HG03139 (cell line): ENCODE results near the gene FNDC4.

Source experiments
- ATAC-seq: cut with Tn5 transposase; IDR thresholded peaks from one replicate; pipeline ENCODE4 v1.9.1; 2021; ENCODE audit not compliant: unreplicated experiment

FNDC4 gene

DNA sequence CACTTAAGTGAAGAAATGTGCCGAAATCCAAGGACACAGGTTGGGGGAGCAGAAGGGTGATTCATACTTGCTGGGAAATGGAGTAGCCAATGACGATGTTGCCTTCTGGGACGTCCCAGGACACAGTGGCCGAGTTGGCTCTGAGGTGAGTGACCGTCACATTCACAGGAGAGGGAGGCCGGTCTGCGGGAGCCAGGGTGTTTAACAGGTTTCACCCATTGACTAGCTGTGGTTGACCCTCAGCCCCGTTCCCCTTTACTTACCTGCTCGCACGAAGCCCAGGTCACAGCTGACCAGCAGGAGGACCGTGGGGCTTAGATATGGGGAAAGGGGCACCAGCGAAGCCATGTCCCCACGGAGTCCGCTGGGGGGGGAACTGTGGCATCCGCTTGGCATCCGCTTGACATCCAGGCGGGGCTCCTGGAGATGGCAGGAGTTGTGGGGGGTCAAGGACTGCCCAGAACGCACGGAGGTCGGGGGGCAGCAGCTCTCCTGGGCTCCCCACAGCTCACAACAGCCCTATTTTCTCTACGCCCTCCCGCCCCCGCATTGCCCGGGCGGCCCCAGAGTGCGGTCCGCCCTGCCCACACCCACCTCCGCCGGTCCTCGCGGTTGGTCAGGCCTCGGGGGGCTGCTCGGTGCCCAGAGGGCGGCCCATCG lies 586 bp downstream of the FNDC4 start:
- no peak for ATAC-seq

GRCh38 chr2:27493948-27494283 lies 1.1 kb downstream of the FNDC4 start:
- ATAC-seq, result no peak

DNA sequence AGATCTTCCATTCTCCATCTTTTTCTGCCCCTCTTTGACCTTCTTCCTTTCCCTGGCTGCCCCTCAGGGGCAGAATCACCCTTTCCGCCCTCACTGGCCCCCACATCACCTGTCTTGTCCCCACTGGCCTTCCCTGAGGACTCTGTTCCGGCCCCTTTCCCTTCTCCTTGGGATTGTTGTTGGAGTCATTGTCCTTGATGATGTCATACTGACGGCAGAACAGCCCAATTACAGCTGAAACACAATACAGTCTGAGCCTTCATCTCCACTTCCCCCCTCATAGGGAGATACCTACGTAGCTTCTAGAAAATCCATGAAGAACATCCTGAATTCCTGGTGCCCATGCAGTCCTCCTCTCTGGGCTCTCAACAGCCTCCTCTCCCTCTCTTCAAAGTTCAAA lies 2.4 kb downstream of the FNDC4 start:
- ATAC-seq, result no peak

DNA sequence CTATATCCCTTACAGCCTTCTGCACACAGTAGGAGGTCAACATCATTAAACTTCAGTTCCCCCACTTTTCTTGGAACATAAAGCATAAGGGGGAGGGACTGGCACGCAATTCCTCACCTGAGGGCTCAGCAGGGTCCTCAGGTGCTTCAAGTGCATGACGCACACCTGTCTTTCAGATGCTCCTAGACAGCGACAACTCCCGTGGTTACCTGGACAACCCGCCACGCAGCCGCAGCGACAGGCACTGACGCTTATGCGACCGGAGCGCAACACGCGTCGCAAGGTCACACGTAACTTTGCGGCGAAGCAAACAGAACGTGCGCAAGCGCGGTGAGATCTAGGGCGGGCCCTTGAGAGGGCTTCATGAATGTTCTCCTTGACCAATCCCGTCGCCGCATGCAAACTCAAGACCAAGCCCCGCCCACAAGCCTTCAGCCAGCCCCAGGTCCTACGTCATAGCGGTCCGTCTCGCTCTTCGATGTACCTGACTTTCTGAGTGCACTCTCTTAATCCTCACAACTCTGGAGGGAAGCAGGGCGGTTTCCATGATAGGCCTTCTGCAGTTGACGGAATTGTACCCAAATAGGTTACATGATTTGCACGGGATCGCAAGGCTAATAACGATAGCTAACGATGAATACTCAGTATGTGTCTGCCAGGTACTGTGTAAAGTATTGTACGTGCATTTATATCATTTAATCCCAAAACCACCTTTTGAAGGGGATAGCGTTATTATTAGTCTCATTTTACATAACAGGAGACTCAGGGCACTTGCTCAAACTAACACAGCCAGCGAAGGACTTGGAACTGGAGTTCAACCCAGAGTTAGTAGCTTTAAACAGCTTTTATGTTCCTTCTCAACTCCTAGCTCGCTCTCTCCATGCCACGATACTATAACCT lies 5.3 kb downstream of the FNDC4 start, which contains the start of gene IFT172:
TSS of gene IFT172 (minus strand) at position 246 of the 900 bp plus-strand sequence. CDS start at position 156, 90 bp downstream.
- peak; percentile 94 for ATAC-seq

GRCh38 chr2:27489118-27489497 lies 5.9 kb downstream of the FNDC4 start:
- peak; percentile 3 for ATAC-seq

DNA sequence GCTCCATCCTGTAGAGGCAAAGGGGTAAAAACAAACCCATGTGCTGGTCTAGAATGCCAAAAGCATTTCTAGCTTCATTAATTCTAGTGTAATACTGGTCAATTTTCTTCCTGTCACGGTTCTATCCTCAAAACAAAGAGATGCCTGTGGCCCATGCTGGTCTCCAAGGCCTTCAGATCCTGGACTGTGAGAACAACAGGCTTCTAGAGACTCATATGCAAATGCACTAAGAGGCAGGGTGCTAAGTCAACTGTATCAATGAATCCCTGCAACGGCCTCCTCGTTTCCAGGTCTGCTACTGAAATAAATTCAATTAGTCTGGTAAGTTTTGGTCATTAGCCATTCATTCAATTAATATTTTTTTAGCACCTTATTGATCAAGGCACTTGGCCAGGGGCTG lies 9.5 kb downstream of the FNDC4 start:
- ATAC-seq, result no peak

GRCh38 chr2:27471961-27472360 lies 23.0 kb downstream of the FNDC4 start:
- ATAC-seq, result no peak

- no peak for ATAC-seq
Observed at GRCh38 chr2:27464443-27464842, 30.6 kb downstream of the FNDC4 start.

DNA sequence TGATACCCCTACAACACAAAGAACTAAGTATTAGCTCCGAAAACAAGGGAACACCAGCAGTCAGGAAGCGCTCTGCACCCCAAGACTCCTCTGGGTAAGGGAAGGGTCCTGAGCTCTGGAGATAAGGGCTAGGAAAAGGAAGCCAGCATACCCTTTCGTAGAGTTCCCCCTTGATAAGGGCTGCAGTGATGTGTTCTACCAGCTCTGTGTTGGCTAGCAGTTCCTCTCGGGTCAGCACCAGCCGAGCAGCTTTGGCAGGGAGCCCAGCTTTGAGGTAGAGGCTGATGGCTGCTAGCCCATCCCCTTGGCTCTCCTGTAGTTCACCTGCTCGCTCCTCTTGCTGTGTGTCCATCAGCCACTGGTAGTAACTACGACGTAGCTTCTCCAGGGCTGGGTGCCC lies 33.9 kb downstream of the FNDC4 start:
- no peak for ATAC-seq

- ATAC-seq, result no peak
Observed at GRCh38 chr2:27453968-27454367, 41.0 kb downstream of the FNDC4 start.

- no peak for ATAC-seq
Observed at GRCh38 chr2:27451095-27451494, 43.9 kb downstream of the FNDC4 start.

DNA sequence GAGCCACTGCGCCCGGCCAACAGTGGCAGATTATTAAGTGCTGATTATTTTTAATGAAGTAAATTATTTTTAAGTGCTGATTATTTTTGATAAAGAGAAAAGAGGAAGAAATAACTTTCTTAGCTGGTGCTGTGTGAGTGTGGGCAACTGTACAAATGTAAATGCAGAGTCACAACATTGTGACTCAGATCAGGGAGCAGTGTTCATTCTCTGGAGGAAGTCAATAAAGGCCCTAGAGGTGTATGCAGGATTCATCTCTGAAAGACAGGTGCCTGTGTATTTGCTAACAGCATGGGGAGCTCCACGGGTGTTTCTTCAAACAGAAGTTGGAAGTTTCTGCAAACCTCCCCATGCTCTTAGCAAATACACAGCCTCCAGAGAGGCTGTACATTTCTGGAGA lies 46.6 kb downstream of the FNDC4 start:
- ATAC-seq, result no peak

DNA sequence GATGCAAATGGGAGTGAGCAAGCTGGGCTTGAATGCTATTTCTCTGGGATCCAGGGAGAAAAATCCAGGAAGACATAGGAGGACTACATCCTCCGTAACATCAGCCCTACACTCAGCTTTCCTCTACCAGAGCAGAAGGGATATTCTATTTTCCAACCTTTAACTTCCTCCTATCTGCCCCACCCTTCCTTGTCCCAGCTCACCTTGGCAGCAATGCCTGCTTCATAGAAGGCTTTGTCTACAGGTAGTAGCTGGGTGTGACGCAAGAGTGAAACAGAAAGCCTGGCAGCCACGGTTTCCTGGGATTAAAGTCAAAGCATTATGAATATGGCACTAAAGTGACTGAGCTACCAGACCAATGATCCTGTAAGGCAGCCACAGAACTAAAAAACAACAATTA lies 48.9 kb downstream of the FNDC4 start:
- no peak for ATAC-seq

DNA sequence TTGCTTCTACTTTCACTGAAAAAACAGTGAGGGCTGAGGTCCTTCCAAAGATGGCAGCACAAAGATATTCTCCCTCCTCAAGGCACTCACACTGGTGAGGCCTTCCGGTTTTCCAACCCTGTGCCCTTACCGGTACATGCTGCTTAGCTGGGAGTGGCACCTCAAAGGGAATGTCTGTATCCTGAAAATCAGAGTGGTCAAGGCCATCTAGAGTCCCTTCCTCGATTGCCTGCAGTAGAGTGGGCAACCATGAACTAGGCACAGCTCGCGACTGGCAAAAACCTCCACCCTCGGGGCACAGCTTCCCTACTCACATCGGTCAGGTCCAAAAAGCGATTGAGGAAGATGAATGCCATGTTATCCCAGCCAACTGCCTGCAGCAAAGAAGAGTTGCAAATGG lies 49.4 kb downstream of the FNDC4 start:
- no peak for ATAC-seq

DNA sequence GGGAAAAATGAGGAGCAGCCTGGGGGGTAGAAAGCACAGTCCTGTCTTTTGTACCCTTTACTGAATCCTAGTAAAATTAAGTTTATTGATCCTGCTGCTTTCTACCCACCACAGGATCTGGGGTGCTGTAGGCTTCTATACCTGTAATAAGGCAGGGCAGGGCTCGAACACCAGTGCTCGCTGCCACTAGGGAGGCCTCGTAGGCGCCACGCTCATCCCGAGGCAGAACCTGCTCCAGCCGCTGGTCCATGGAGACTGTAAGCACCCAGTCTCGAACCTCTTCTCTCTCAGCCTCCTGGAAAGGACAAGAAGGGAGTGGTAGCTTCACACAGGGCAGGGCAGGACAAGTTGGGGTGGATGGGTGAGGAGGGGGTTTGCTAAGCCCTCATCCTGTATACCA lies 49.8 kb downstream of the FNDC4 start:
- ATAC-seq, result no peak

DNA sequence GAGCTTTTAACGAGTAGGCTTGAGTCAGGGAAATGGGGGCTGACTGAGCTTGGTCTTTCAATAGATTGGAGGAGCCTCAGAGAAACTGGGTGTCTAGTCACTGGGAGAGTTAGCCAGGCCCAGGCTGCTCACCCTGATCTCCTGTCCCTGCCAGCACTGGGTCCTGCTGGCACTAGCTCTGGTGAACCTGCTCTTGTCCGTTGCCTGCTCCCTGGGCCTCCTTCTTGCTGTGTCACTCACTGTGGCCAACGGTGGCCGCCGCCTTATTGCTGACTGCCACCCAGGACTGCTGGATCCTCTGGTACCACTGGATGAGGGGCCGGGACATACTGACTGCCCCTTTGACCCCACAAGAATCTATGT lies 52.1 kb downstream of the FNDC4 start:
- ATAC-seq, result no peak

DNA sequence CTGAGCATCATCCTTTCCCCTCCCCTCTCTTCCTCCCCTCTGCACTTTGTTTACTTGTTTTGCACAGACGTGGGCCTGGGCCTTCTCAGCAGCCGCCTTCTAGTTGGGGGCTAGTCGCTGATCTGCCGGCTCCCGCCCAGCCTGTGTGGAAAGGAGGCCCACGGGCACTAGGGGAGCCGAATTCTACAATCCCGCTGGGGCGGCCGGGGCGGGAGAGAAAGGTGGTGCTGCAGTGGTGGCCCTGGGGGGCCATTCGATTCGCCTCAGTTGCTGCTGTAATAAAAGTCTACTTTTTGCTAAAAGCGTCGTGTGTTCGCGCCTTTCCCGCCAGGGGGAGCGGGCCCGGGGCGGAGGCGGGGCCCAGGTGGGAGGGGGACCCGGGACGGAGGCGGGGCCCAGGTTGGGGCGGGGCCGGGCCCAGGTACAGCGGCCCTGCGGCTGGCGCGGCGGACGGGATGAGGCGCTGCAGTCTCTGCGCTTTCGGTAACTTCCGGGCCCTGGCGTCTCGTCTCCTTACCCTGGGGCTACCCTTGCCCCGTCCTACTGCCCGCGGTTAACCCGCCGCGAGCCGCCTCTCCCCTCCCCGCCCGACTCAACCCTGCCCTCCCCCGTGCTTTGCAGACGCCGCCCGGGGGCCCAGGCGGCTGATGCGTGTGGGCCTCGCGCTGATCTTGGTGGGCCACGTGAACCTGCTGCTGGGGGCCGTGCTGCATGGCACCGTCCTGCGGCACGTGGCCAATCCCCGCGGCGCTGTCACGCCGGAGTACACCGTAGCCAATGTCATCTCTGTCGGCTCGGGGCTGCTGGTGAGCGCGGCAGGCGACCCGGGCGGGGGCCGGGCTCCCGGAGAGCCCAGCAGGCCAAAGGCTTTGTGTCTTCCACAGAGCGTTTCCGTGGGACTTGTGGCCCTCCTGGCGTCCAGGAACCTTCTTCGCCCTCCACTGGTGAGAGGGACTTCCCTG lies 52.8 kb downstream of the FNDC4 start, which contains the start of gene KRTCAP3:
TSS of gene KRTCAP3 (plus strand) at position 424 of the 962 bp plus-strand sequence. CDS start at position 456, 32 bp downstream.
- no peak for ATAC-seq
